Diencephalon (tissue), 1 donor: Measurements from ENCODE around the gene P2RY8. TPM values are rescaled to one million over a fixed set of nuclear protein-coding genes. Genes with fewer than 3 reads are reported as not detected.

Experiments
- total RNA-seq: library from RNA; depleted of rRNA; stranded (reverse); fragments of >200 nt; gene quantifications from one replicate; pipeline ENCODE4 v1.2.3, GENCODE V29; 2014

P2RY8 gene
- under 0.01 TPM for total RNA-seq

DNA sequence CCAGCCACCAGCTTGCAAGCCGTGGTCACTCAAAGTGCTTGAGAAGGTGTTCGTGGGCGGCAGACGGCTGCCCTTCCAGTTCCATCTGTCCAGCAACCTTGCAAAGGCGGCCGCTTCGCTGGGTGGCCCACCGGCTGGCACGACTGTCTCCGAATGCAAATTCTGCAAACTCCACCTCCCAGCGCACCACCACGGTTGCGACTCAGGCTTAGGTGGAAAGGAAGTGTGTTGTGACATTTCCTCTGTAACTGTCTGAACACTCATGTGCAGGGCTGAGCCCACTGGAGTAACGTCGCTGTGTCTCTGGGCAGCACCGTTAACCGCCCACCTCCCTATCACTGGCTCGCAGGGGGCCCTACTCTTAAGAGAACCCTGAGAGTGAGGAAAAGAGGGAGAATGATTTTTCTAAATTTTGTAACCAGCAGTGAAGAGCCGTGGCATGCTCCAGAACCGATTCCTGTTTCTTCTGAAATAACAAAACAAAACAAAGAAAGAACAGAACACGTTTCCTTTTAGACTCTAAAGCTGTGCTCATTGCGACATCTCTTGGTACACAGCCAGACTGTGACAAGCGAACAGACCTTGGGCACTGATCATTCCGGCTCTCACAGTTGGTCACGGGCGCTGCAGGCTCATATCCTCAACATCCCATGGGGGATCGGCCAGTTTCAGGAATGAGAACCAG lies at the start of gene P2RY8:
Gene P2RY8, minus strand, starts transcription at position 155 of the 685 bp plus-strand sequence. CDS start 70,627 bp downstream, outside the sequence.

GRCh38 chrX:1452516-1453394 lies 84.2 kb downstream of the P2RY8 start, which contains the start of gene ASMTL:
ASMTL (minus strand) TSS chrX:1452909; CDS start chrX:1452840, 69 bp downstream.

Other genes starting within 250 kb of the P2RY8 start
- 3.0 TPM for gene IL3RA, start 200.4 kb downstream of the P2RY8 start, total RNA-seq
- 150 TPM for gene SLC25A6, start 145.1 kb downstream of the P2RY8 start, total RNA-seq
- gene ASMTL, start 84.3 kb downstream of the P2RY8 start, total RNA-seq: 25.4 TPM
- gene AKAP17A, start 54.4 kb upstream of the P2RY8 start, total RNA-seq: 12.7 TPM
- not detected for gene ASMT, start 77.9 kb upstream of the P2RY8 start, total RNA-seq